Brain microvascular endothelial cell (primary cell): ENCODE data around the gene KCNQ1.

Experiments used
- DNase-seq: peaks from one replicate; pipeline ENCODE4 v3.0.0-alpha.2; 2020
- H3K27ac ChIP-seq: fragments of 250-450 bp; sonication (Bioruptor Pico); 2 replicates; pipeline ENCODE4 v1.5.1; 2020; ENCODE audit warnings: mild to moderate bottlenecking, moderate library complexity
- H3K27me3 ChIP-seq: fragments of 250-450 bp; sonication (Bioruptor Pico); replicated peaks from 2 replicates; pipeline ENCODE4 v1.5.1; 2020; ENCODE audit warnings: mild to moderate bottlenecking
- H3K36me3 ChIP-seq: fragments of 250-450 bp; sonication (Bioruptor Pico); replicated peaks from 2 replicates; pipeline ENCODE4 v1.5.1; 2020; ENCODE audit warnings: mild to moderate bottlenecking
- H3K4me3 ChIP-seq: 2 replicates; pipeline ENCODE4 v1.5.1; 2011; ENCODE audit warnings: low read depth, mild to moderate bottlenecking, control low read depth, low read length, moderate library complexity
- in situ Hi-C: cut with HindIII; loops from 2 replicates; pipeline ENCODE4 v1.10.0; 2017; ENCODE audit warnings: low sequenced_read_pairs, low pct_ligation_motif_present
- TF ChIP-seq, protein P1 (sequence below): IDR thresholded peaks from 2 replicates; pipeline ENCODE4 v1.5.1; 2011; ENCODE audit warnings: low read depth, mild to moderate bottlenecking, moderate library complexity, low read length, control low read depth, inconsistent platforms; ENCODE audit errors: missing control alignments

The KCNQ1 gene

DNA sequence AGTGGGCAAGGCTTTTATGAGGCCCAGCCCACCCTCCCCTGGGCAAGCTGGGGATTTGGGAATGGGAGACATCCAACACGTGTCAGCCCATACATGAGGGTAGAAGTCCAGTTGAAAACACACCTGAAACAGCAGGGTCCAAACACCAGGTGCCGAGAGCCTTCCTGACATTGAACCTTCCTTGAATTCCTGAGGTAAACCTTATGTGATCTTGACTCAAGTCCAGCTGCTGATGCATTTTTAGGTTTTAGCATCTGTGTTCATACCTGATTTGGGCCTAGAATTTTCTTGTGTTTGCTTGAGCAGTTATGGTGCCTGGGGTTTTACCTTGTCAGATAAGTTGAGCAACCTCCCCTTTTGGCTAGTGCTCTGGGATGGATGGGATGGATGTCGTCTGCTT is 374.5 kb downstream of the KCNQ1 start:
- no peak for DNase-seq
- in situ Hi-C loops = no loop called here
- Histone ChIP-seq H3K36me3 (no peaks in the 10 kb centered on the region), H3K27me3 (no peaks in the 10 kb centered on the region), H3K27ac (no peak overlapping the region), H3K4me3 (no peak overlapping the region)
- TF ChIP-seq, protein P1, sequence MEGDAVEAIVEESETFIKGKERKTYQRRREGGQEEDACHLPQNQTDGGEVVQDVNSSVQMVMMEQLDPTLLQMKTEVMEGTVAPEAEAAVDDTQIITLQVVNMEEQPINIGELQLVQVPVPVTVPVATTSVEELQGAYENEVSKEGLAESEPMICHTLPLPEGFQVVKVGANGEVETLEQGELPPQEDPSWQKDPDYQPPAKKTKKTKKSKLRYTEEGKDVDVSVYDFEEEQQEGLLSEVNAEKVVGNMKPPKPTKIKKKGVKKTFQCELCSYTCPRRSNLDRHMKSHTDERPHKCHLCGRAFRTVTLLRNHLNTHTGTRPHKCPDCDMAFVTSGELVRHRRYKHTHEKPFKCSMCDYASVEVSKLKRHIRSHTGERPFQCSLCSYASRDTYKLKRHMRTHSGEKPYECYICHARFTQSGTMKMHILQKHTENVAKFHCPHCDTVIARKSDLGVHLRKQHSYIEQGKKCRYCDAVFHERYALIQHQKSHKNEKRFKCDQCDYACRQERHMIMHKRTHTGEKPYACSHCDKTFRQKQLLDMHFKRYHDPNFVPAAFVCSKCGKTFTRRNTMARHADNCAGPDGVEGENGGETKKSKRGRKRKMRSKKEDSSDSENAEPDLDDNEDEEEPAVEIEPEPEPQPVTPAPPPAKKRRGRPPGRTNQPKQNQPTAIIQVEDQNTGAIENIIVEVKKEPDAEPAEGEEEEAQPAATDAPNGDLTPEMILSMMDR = no peak

DNA sequence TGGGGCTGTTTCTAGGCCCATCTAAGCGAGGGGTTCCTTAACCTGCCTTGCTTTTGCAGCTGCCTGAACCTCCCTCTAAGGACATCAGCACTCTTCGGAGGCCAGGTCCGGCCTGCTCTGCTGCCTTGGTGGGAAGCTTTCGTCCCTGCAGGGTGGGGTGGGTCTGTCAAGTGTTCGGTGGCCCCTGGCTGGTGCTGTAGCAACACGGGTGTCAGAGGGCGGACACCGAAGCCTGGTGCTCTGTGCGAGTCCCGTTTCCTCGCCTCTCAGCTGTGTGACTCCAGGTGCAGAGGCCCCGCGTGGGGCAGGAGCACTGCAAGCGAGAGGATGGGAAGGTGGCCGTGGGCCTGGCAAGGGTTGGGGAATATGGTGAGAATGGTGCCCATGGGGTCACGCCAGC is 376.2 kb downstream of the KCNQ1 start:
- H3K4me3 ChIP-seq = no peak overlapping the region
- H3K27me3 ChIP-seq = no peaks in the 10 kb centered on the region
- in situ Hi-C loops = no loop called here
- TF ChIP-seq, protein P1 = no peak
- no peak overlapping the region for H3K27ac ChIP-seq
- no peaks in the 10 kb centered on the region for H3K36me3 ChIP-seq
- no peak for DNase-seq

DNA sequence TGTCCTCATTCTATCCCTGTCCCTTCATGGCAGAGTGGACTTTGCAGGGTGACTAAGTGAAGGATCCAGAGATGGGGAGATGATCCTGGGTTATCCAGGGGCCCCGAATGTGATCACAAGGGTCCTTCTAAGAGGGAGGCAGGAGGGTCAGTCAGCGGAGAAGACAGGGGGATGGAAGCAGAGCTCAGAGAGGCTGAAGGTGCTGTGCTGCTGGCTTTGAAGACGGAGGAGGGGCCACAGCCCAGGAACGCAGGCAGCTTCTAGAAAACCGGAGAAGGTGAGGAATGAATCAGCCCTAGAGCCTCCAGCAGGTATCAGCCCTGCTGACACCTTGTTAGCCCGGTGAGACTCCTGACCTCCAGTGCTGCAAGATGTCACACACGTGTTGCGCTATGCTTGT is 377.1 kb downstream of the KCNQ1 start:
- Histone ChIP-seq H3K27ac (no peak overlapping the region), H3K36me3 (no peaks in the 10 kb centered on the region), H3K27me3 (no peaks in the 10 kb centered on the region), H3K4me3 (no peak overlapping the region)
- no peak for DNase-seq
- TF ChIP-seq, protein P1 = no peak
- in situ Hi-C loops = no loop called here

DNA sequence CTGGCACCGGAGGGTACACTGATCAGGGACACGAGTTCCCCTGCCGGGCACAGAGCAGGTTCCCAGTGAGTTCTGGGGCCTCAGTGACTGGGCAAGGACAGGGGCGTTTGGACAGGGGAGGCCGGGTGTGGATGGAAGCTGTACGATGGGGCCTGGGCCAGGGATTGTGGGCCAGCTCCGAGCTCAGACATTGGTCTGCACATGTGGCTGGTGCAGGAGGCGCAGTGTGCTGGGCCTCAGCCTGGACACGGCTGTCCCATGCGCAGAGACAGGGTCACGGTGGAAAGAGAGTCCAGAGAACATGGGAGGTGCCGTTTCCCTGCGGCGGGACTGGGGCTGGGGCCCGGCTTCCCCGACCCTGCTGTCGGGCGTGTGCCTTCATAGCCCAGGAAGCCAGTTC is 380.0 kb downstream of the KCNQ1 start:
- in situ Hi-C loops = no loop called here
- H3K4me3 ChIP-seq = no peak overlapping the region
- peak overlapping the region; percentile 90 for H3K27ac ChIP-seq
- no peak for DNase-seq
- TF ChIP-seq, protein P1 = no peak
- no peaks in the 10 kb centered on the region for H3K27me3 ChIP-seq
- no peaks in the 10 kb centered on the region for H3K36me3 ChIP-seq

DNA sequence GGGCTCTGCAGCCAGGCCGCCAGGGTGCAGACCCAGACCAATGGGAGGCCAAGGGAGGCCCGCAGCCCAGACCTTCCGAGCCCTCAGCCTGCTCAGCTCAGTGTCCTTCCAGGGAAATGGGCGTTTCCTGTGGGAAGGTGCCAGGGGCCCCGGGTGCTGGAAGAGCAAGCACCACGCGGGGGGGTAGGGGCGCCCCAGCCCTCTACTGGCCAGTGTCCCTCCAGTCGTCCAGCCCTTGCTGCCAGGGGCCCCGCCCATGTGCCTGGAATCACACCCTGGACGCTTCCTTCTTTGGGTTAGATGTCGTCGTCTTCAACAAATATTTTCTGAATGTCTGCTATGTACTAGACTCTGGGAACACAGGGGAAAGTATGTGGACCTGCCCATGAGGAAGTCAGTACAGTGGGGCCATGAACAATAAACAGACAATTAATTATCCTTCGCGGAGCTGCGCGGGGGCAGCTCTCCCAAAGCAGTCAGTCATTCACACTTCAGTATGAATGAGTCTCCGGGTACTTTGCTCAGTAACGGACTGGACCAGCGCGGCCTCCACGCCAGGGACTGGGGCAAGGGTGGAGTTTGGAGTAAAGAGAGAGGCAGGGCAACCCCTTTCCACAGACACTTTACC is 380.6 kb downstream of the KCNQ1 start:
- no peaks in the 10 kb centered on the region for H3K27me3 ChIP-seq
- peak overlapping the region; percentile 90 for H3K27ac ChIP-seq
- in situ Hi-C loops = no loop called here
- no peak for DNase-seq
- no peaks in the 10 kb centered on the region for H3K36me3 ChIP-seq
- no peak overlapping the region for H3K4me3 ChIP-seq
- TF ChIP-seq, protein P1 = no peak

DNA sequence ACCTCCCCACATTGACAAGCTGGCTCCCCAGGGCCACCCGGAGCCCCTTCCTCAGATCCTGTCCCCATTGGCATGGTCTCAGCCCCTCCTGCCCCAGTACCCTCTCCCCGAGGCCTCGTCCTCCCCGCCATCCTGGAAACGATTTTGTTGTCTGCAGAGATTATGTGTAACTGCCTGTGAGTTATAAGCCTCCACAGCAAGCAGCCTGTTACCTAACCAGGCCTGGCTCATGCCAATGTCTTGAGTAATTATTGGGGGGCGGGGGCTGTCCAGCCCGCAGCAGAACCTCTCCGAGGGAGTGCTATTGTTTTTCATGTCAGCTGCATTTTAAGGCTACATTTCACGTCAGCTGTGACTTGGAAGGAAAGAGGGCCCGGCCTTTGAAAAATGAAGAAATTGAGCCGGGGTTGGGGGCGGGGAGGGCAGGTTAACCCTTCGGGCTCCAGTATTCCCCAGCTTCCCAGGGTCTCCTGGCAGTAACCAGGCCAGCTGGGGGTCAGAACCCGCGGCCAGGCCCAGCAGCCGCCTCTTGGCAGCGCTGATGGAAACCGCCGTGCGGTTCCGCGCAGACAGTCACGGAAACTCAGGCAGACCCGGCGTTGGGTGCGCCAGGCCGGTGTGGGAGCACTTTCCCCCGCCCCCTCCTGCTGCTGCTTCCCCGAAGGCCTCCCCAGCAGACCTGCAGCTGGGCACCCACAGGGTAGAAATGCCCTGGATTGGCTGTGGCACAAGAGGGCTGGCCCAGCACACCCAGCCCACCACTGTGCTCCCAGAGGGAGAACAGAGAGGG is 381.3 kb downstream of the KCNQ1 start:
- in situ Hi-C loops = no loop called here
- no peaks in the 10 kb centered on the region for H3K27me3 ChIP-seq
- TF ChIP-seq, protein P1 = no peak
- DNase-seq = peak; percentile 95
- H3K36me3 ChIP-seq = no peaks in the 10 kb centered on the region
- H3K4me3 ChIP-seq = no peak overlapping the region
- peak overlapping the region; percentile 90 for H3K27ac ChIP-seq
